GM12875 (cell line): ENCODE measurements around the gene CTU2.

Source experiments
- H3K4me3 ChIP-seq: one replicate; pipeline ENCODE4 v1.5.1; 2011; ENCODE audit warnings: low read depth, low read length, control low read depth
- TF ChIP-seq, protein P1 (sequence below): IDR thresholded peaks from 2 replicates; pipeline ENCODE4 v1.5.1; 2011; ENCODE audit warnings: low read depth, mild to moderate bottlenecking, control low read depth, inconsistent platforms, low read length, moderate library complexity, borderline replicate concordance; ENCODE audit not compliant: insufficient read depth

The CTU2 gene

GRCh38 chr16:88692861-88693260 is 13.4 kb upstream of the CTU2 start:
- H3K4me3 ChIP-seq, result no peak overlapping the region
- TF ChIP-seq, protein P1, sequence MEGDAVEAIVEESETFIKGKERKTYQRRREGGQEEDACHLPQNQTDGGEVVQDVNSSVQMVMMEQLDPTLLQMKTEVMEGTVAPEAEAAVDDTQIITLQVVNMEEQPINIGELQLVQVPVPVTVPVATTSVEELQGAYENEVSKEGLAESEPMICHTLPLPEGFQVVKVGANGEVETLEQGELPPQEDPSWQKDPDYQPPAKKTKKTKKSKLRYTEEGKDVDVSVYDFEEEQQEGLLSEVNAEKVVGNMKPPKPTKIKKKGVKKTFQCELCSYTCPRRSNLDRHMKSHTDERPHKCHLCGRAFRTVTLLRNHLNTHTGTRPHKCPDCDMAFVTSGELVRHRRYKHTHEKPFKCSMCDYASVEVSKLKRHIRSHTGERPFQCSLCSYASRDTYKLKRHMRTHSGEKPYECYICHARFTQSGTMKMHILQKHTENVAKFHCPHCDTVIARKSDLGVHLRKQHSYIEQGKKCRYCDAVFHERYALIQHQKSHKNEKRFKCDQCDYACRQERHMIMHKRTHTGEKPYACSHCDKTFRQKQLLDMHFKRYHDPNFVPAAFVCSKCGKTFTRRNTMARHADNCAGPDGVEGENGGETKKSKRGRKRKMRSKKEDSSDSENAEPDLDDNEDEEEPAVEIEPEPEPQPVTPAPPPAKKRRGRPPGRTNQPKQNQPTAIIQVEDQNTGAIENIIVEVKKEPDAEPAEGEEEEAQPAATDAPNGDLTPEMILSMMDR, result no peak

DNA sequence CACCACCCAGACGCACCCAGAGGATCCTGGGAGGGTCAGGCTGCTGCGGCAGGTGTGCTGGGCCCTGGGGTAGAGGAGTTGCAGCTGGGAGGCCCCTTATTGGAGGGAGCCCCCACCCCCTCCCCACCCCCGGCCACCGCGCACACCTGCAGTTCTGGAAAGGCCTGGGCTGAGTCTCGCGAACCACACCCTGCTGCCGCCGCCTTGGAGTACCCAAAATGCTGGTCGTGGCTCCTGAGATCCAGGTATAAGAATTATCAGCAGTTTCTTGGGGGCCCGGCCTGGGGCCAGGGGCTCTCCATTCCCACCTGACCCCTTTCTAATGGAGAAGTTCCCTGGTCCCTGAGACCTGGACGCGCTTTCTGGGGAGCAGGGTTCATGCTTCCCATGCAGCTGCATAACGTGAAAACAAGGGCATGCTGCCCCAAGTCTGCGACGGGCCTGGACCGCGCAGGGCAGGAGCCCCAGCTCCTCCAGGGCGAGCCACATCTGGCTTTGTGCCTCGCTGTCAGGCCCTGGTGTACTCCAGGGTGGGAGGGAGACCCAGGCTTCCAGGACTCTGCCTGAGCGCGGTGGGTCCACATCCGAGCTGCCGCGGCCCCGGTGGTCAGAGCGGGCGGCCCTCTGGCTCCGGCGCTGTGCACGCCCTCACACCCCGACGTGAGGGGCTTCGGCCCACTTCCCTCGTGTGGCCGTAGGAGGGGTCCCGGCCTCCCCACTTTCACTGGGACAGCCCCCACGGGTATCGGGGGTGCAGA is 12.7 kb upstream of the CTU2 start:
- TF ChIP-seq, protein P1, result no peak

DNA sequence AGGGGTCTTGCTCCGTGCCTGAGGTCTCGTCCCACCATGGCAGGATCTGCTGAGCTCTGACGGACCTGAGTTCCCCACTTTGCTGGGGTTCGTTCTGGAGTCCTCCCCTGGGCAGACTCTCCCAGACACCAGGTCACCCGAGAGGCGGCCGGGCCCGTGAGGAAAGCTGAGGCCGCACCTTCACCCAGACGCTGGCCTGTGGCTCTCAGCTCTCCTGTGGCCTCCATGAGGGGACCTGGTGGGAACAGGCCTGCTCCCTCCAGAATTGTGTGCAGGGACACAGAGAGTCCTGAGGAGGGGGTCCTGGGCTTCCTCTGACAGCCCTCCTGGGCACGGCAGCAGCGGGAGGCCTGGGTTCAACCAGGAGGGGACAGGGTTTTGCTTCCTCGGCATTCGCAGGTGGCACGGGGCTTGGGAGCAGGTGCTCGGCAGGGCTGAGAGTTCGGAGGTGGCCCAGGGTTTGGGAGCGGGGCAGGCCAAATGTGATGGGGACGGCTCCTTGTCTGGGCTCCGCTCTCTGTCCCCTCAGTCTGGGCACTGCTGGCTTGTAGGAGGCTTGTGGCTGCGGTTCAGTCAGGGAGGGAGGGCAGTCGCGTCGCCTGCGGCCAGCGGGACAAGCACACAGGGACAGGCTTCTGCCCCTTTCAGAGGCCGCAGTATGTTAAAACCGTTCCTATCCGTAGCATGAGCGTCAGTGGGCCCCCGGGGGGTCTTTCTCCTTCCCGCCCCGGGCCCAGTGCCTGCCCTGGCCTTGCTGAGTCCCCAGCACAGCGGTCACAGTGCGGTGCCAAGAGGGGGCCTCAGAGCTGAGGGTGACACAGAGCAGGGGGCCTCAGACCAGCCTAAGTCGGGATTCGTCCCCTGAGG is 11.8 kb upstream of the CTU2 start:
- TF ChIP-seq, protein P1, result no peak
- H3K4me3 ChIP-seq, result no peak overlapping the region

More for the DNA sequence above, 12.7 kb upstream of the CTU2 start:
- H3K4me3 ChIP-seq, result no peak overlapping the region

GRCh38 chr16:88695218-88695617 is 11.1 kb upstream of the CTU2 start:
- H3K4me3 ChIP-seq, result no peak overlapping the region
- TF ChIP-seq, protein P1, result no peak

DNA sequence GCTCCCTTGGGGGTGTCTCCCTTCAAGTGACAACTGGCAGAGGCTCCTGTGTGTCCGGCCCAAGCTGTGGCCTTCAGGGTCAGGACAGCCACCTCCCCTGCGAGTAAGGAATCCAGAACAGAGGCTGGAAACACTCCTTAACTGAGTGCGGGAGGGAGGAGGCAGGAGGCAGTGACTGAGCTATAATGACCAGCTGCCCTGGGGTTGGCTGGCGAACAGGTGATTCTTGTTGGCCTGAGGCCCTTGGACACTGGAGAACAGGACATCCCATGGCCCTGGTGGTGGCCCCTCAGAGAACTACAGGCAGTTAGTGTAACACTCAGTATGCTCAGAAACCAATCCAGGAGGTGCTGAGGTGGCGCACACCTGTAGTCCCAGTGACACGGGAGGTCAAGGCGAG is 10.6 kb upstream of the CTU2 start:
- H3K4me3 ChIP-seq, result no peak overlapping the region
- TF ChIP-seq, protein P1, result no peak

DNA sequence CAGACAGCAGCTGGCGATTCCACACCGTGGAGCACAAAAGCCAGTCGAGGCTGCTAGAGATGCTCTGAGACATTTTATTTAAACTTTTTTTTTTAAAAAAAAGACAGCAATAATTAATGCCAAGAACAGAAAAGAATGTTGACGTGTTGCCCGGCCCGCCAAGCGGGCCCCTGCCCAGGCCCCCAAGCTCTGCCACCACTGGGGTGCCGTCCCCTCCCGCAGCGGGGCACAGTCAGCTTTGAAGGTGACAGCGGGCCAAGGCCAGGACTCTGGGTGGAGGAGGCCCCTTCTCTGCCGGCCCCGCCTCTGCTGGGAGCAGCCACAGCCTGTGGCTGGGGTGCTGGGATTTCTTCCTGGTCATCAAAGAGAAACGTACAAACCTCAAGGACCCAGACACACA is 9.9 kb upstream of the CTU2 start:
- TF ChIP-seq, protein P1, result no peak
- no peak overlapping the region for H3K4me3 ChIP-seq
